HUES48 (cell line): ENCODE results near the gene LRP1B.

ENCODE experiments used
- H3K27ac ChIP-seq: one replicate; pipeline ENCODE4 v1.7.0; 2013; ENCODE audit warnings: low read depth, low read length, inconsistent platforms
- H3K27me3 ChIP-seq: 2 replicates; pipeline ENCODE4 v1.6.1; 2013; ENCODE audit warnings: mild to moderate bottlenecking, low read length; ENCODE audit not compliant: control insufficient read depth, insufficient read depth
- H3K36me3 ChIP-seq: 2 replicates; pipeline ENCODE4 v1.6.1; 2013; ENCODE audit warnings: low read length; ENCODE audit not compliant: control insufficient read depth, insufficient read depth
- H3K4me1 ChIP-seq: 2 replicates; pipeline ENCODE4 v1.6.1; 2013; ENCODE audit warnings: mild to moderate bottlenecking, low read length; ENCODE audit not compliant: control insufficient read depth, insufficient read depth
- H3K4me3 ChIP-seq: 2 replicates; pipeline ENCODE4 v1.5.1; 2013; ENCODE audit warnings: mild to moderate bottlenecking, low read depth, low read length
- H3K9ac ChIP-seq: 2 replicates; pipeline ENCODE4 v1.6.1; 2013; ENCODE audit warnings: mild to moderate bottlenecking, low read depth, low read length, moderate library complexity
- H3K9me3 ChIP-seq: 2 replicates; pipeline ENCODE4 v1.6.1; 2013; ENCODE audit warnings: low read length; ENCODE audit not compliant: control insufficient read depth, insufficient read depth

Gene LRP1B

GRCh38 chr2:141560723-141561122, 570.1 kb downstream of the LRP1B start:
- no peak overlapping the region for H3K27ac ChIP-seq
- no peaks in the 10 kb centered on the region for H3K36me3 ChIP-seq
- H3K4me3 ChIP-seq = no peak overlapping the region
- H3K9ac ChIP-seq = no peak overlapping the region
- H3K9me3 ChIP-seq = no peaks in the 10 kb centered on the region
- peaks cover 45% of the 10 kb centered on the region for H3K4me1 ChIP-seq
- H3K27me3 ChIP-seq = no peaks in the 10 kb centered on the region

- Histone ChIP-seq H3K27me3 (no peaks in the 10 kb centered on the region), H3K4me3 (no peak overlapping the region), H3K9me3 (no peaks in the 10 kb centered on the region), H3K27ac (no peak overlapping the region), H3K36me3 (no peaks in the 10 kb centered on the region), H3K9ac (no peak overlapping the region), H3K4me1 (peaks cover 32% of the 10 kb centered on the region)
Measured at GRCh38 chr2:141557329-141558095, 573.3 kb downstream of the LRP1B start.

GRCh38 chr2:141555876-141556470, 574.8 kb downstream of the LRP1B start:
- H3K4me3 ChIP-seq = no peak overlapping the region
- H3K36me3 ChIP-seq = no peaks in the 10 kb centered on the region
- H3K27ac ChIP-seq = no peak overlapping the region
- H3K27me3 ChIP-seq = no peaks in the 10 kb centered on the region
- H3K9me3 ChIP-seq = no peaks in the 10 kb centered on the region
- H3K9ac ChIP-seq = no peak overlapping the region
- peaks cover 20% of the 10 kb centered on the region for H3K4me1 ChIP-seq

- no peaks in the 10 kb centered on the region for H3K9me3 ChIP-seq
Measured at GRCh38 chr2:141554810-141555209, 576.0 kb downstream of the LRP1B start.

GRCh38 chr2:141534666-141535362, 596.0 kb downstream of the LRP1B start:
- Histone ChIP-seq H3K4me3 (no peak overlapping the region), H3K27ac (no peak overlapping the region), H3K9me3 (no peaks in the 10 kb centered on the region), H3K4me1 (0 out of 2 replicates have a peak, but pooled peaks cover 3% of the 10 kb centered on the region), H3K27me3 (no peaks in the 10 kb centered on the region), H3K36me3 (no peaks in the 10 kb centered on the region), H3K9ac (no peak overlapping the region)

More at GRCh38 chr2:141554810-141555209, 576.0 kb downstream of the LRP1B start:
- Histone ChIP-seq H3K27me3 (no peaks in the 10 kb centered on the region), H3K36me3 (no peaks in the 10 kb centered on the region), H3K4me3 (no peak overlapping the region), H3K4me1 (peaks cover 9% of the 10 kb centered on the region), H3K9ac (no peak overlapping the region), H3K27ac (no peak overlapping the region)

GRCh38 chr2:141529659-141530058, 601.2 kb downstream of the LRP1B start:
- Histone ChIP-seq H3K9ac (no peak overlapping the region), H3K36me3 (no peaks in the 10 kb centered on the region), H3K4me1 (no peaks in the 10 kb centered on the region), H3K9me3 (no peaks in the 10 kb centered on the region), H3K4me3 (no peak overlapping the region), H3K27ac (no peak overlapping the region), H3K27me3 (no peaks in the 10 kb centered on the region)

GRCh38 chr2:141528990-141529389, 601.8 kb downstream of the LRP1B start:
- no peak overlapping the region for H3K27ac ChIP-seq

GRCh38 chr2:141526760-141527159, 604.1 kb downstream of the LRP1B start:
- H3K9me3 ChIP-seq = no peaks in the 10 kb centered on the region
- H3K27ac ChIP-seq = no peak overlapping the region
- no peaks in the 10 kb centered on the region for H3K27me3 ChIP-seq
- no peak overlapping the region for H3K4me3 ChIP-seq
- no peaks in the 10 kb centered on the region for H3K4me1 ChIP-seq
- H3K36me3 ChIP-seq = no peaks in the 10 kb centered on the region
- no peak overlapping the region for H3K9ac ChIP-seq

More at GRCh38 chr2:141528990-141529389, 601.8 kb downstream of the LRP1B start:
- no peaks in the 10 kb centered on the region for H3K36me3 ChIP-seq
- H3K27me3 ChIP-seq = no peaks in the 10 kb centered on the region
- no peaks in the 10 kb centered on the region for H3K4me1 ChIP-seq
- no peak overlapping the region for H3K4me3 ChIP-seq
- no peak overlapping the region for H3K9ac ChIP-seq
- no peaks in the 10 kb centered on the region for H3K9me3 ChIP-seq

- H3K27me3 ChIP-seq = no peaks in the 10 kb centered on the region
- no peak overlapping the region for H3K9ac ChIP-seq
- H3K27ac ChIP-seq = no peak overlapping the region
- H3K4me3 ChIP-seq = no peak overlapping the region
- no peaks in the 10 kb centered on the region for H3K36me3 ChIP-seq
- H3K4me1 ChIP-seq = no peaks in the 10 kb centered on the region
- H3K9me3 ChIP-seq = no peaks in the 10 kb centered on the region
Measured at GRCh38 chr2:141524777-141525176, 606.0 kb downstream of the LRP1B start.

- H3K27me3 ChIP-seq = no peaks in the 10 kb centered on the region
- no peaks in the 10 kb centered on the region for H3K36me3 ChIP-seq
- H3K9me3 ChIP-seq = no peaks in the 10 kb centered on the region
- H3K9ac ChIP-seq = no peak overlapping the region
- H3K4me1 ChIP-seq = no peaks in the 10 kb centered on the region
- H3K27ac ChIP-seq = no peak overlapping the region
- H3K4me3 ChIP-seq = no peak overlapping the region
Measured at GRCh38 chr2:141523199-141523598, 607.6 kb downstream of the LRP1B start.

- Histone ChIP-seq H3K4me1 (no peaks in the 10 kb centered on the region), H3K27me3 (no peaks in the 10 kb centered on the region), H3K9me3 (no peaks in the 10 kb centered on the region), H3K9ac (no peak overlapping the region), H3K27ac (no peak overlapping the region), H3K4me3 (no peak overlapping the region), H3K36me3 (no peaks in the 10 kb centered on the region)
Measured at GRCh38 chr2:141522702-141523101, 608.1 kb downstream of the LRP1B start.
